IMR-90 (cell line): ENCODE results near the gene DCP2. TPM values are rescaled to one million over a fixed set of nuclear protein-coding genes. Genes with fewer than 3 reads are reported as not detected.
A peak's percentile ranks its signal among the peaks of the same experiment; 100 is the strongest.

Experiments
- ATAC-seq: fragments of 200-7000 bp; cut with Tn5 transposase; 2 replicates; pipeline ENCODE4 v1.9.1; 2020; ENCODE audit warnings: low read depth, mild to moderate bottlenecking, moderate library complexity
- BruUV-seq: library from RNA; stranded (reverse); fragments of 400-500 nt; replicated peaks from 2 replicates; lab custom pipeline; 2021; lab: Mats Ljungman, UMichigan
- CTCF ChIA-PET: fragments of 300-600 bp; formaldehyde crosslinking; extraction: SDS; loops from one replicate; lab custom pipeline; 2021; ENCODE audit warnings: antibody characterized with exemption; lab: Yijun Ruan, JAX
- POLR2A ChIA-PET: fragments of 300-600 bp; sonication (Branson Sonifier 250); formaldehyde crosslinking; loops from one replicate; lab custom pipeline; 2022; ENCODE audit warnings: antibody characterized with exemption; ENCODE audit not compliant: unreplicated experiment; lab: Charles Lee
- DNase-seq: peaks from one replicate; pipeline ENCODE4 v3.0.0; 2013
- H2AFZ ChIP-seq: replicated peaks from 2 replicates; pipeline ENCODE3; 2013; ENCODE audit warnings: low read length, mild to moderate bottlenecking; ENCODE audit not compliant: poor library complexity
- H2AK5ac ChIP-seq: 2 replicates; pipeline ENCODE4 v1.6.1; 2013; ENCODE audit warnings: low read depth, low read length, inconsistent platforms
- H2AK9ac ChIP-seq: replicated peaks from 2 replicates; pipeline ENCODE3; 2013; ENCODE audit warnings: mild to moderate bottlenecking, low read depth, low read length, moderate library complexity; ENCODE audit not compliant: poor library complexity
- H2BK120ac ChIP-seq: 2 replicates; pipeline ENCODE4 v1.6.1; 2013; ENCODE audit warnings: low read depth, low read length, inconsistent platforms
- H2BK15ac ChIP-seq: 3 replicates; pipeline ENCODE4 v1.6.1; 2013; ENCODE audit warnings: low read depth, low read length, inconsistent platforms
- H2BK20ac ChIP-seq: 2 replicates; pipeline ENCODE4 v1.6.1; 2013; ENCODE audit warnings: low read depth, mild to moderate bottlenecking, inconsistent platforms, low read length, moderate library complexity
- H2BK5ac ChIP-seq: 2 replicates; pipeline ENCODE4 v1.6.1; 2013; ENCODE audit warnings: mild to moderate bottlenecking, low read depth, low read length, inconsistent platforms; ENCODE audit not compliant: poor library complexity, severe bottlenecking
- H3K14ac ChIP-seq: replicated peaks from 2 replicates; pipeline ENCODE4 v1.6.1; 2013; ENCODE audit warnings: low read depth, low read length, inconsistent platforms
- H3K18ac ChIP-seq: 2 replicates; pipeline ENCODE4 v1.6.1; 2013; ENCODE audit warnings: low read depth, low read length, control low read depth
- H3K23ac ChIP-seq: 2 replicates; pipeline ENCODE4 v1.6.1; 2013; ENCODE audit warnings: low read depth, low read length, inconsistent platforms
- H3K27ac ChIP-seq: 2 replicates; pipeline ENCODE4 v1.5.1; 2013; ENCODE audit warnings: mild to moderate bottlenecking, control low read depth, low read length; ENCODE audit not compliant: insufficient read depth
- H3K27me3 ChIP-seq: 2 replicates; pipeline ENCODE4 v1.6.1; 2013; ENCODE audit warnings: low read length; ENCODE audit not compliant: control insufficient read depth, insufficient read depth
- H3K36me3 ChIP-seq: 2 replicates; pipeline ENCODE4 v1.6.1; 2013; ENCODE audit warnings: low read length, mixed read lengths; ENCODE audit not compliant: control insufficient read depth, insufficient read depth
- H3K4ac ChIP-seq: 2 replicates; pipeline ENCODE4 v1.6.1; 2013; ENCODE audit warnings: low read depth, low read length, inconsistent platforms
- H3K4me1 ChIP-seq: 2 replicates; pipeline ENCODE4 v1.6.1; 2013; ENCODE audit warnings: low read length, mixed read lengths; ENCODE audit not compliant: control insufficient read depth, insufficient read depth
- H3K4me2 ChIP-seq: 2 replicates; pipeline ENCODE4 v1.6.1; 2013; ENCODE audit warnings: low read depth, mild to moderate bottlenecking, control low read depth, low read length, moderate library complexity
- H3K4me3 ChIP-seq: 2 replicates; pipeline ENCODE4 v1.5.1; 2013; ENCODE audit warnings: low read depth, mild to moderate bottlenecking, control low read depth, low read length, moderate library complexity; ENCODE audit not compliant: insufficient read depth
- H3K56ac ChIP-seq: 2 replicates; pipeline ENCODE4 v1.6.1; 2013; ENCODE audit warnings: low read length, inconsistent platforms; ENCODE audit not compliant: insufficient read depth; ENCODE audit errors: extremely low read depth
- H3K79me1 ChIP-seq, 2 experiments: 2 replicates each; pipeline ENCODE4 v1.6.1; 2013; ENCODE audit warnings: low read length in 2 of 2, inconsistent platforms in 1 of 2, low read depth in 1 of 2
- H3K9ac ChIP-seq: 2 replicates; pipeline ENCODE4 v1.6.1; 2013; ENCODE audit warnings: low read depth, low read length, control low read depth
- H3K9me1 ChIP-seq: 2 replicates; pipeline ENCODE4 v1.6.1; 2013; ENCODE audit warnings: low read length, inconsistent platforms; ENCODE audit not compliant: insufficient read depth
- H3K9me3 ChIP-seq: 2 replicates; pipeline ENCODE4 v1.6.1; 2013; ENCODE audit warnings: low read length; ENCODE audit not compliant: control insufficient read depth, insufficient read depth
- H4K20me1 ChIP-seq: 2 replicates; pipeline ENCODE4 v1.6.1; 2013; ENCODE audit warnings: low read length, inconsistent platforms; ENCODE audit not compliant: insufficient read depth
- H4K5ac ChIP-seq: 2 replicates; pipeline ENCODE4 v1.6.1; 2013; ENCODE audit warnings: mild to moderate bottlenecking, low read depth, low read length, control low read depth
- H4K8ac ChIP-seq, 2 experiments: 2 replicates each; pipeline ENCODE4 v1.6.1; 2013; ENCODE audit warnings: low read depth in 2 of 2, low read length in 2 of 2, control low read depth in 1 of 2, inconsistent platforms in 1 of 2
- H4K91ac ChIP-seq: 2 replicates; pipeline ENCODE4 v1.6.1; 2013; ENCODE audit warnings: low read depth, low read length, inconsistent platforms; ENCODE audit not compliant: insufficient read depth
- BHLHE40 ChIP-seq: fragments of 150-350 bp; IDR thresholded peaks from 2 replicates; pipeline ENCODE4 v1.6.1; 2016; ENCODE audit warnings: mild to moderate bottlenecking, low read depth, low read length
- CEBPB ChIP-seq: IDR thresholded peaks from 2 replicates; pipeline ENCODE4 v1.6.1; 2012; ENCODE audit warnings: low read depth, low read length, improper control_type of control experiment
- CHD1 ChIP-seq: IDR thresholded peaks from 2 replicates; pipeline ENCODE4 v1.6.1; 2012; ENCODE audit warnings: low read depth, low read length, improper control_type of control experiment
- CTCF ChIP-seq: conservative IDR thresholded peaks from 2 replicates; pipeline ENCODE4 v1.5.1; 2012; ENCODE audit warnings: mild to moderate bottlenecking, low read depth, low read length, improper control_type of control experiment
- FOS ChIP-seq: fragments of 150-350 bp; IDR thresholded peaks from 2 replicates; pipeline ENCODE4 v1.6.1; 2016; ENCODE audit warnings: low read depth, low read length
- MAFK ChIP-seq: IDR thresholded peaks from 2 replicates; pipeline ENCODE4 v1.6.1; 2012; ENCODE audit warnings: low read depth, low read length, improper control_type of control experiment
- MAZ ChIP-seq: IDR thresholded peaks from 2 replicates; pipeline ENCODE4 v1.6.1; 2012; ENCODE audit warnings: low read depth, mild to moderate bottlenecking, low read length, improper control_type of control experiment, moderate library complexity, borderline replicate concordance
- MXI1 ChIP-seq: IDR thresholded peaks from 2 replicates; pipeline ENCODE4 v1.6.1; 2012; ENCODE audit warnings: low read depth, mild to moderate bottlenecking, low read length, moderate library complexity, borderline replicate concordance
- NFE2L2 ChIP-seq: fragments of 150-350 bp; IDR thresholded peaks from 2 replicates; pipeline ENCODE4 v1.6.1; 2016; ENCODE audit warnings: low read depth, mild to moderate bottlenecking, low read length
- POLR2A ChIP-seq: IDR thresholded peaks from 2 replicates; pipeline ENCODE4 v1.6.1; 2012; ENCODE audit warnings: mild to moderate bottlenecking, low read depth, low read length
- RAD21 ChIP-seq: IDR thresholded peaks from 2 replicates; pipeline ENCODE4 v1.6.1; 2012; ENCODE audit warnings: low read length, improper control_type of control experiment
- RCOR1 ChIP-seq: IDR thresholded peaks from 2 replicates; pipeline ENCODE4 v1.6.1; 2012; ENCODE audit warnings: mild to moderate bottlenecking, low read length, improper control_type of control experiment; ENCODE audit not compliant: insufficient replicate concordance
- RFX5 ChIP-seq: IDR thresholded peaks from 2 replicates; pipeline ENCODE4 v1.8.0; 2012; ENCODE audit warnings: low read depth, mild to moderate bottlenecking, low read length, moderate library complexity
- SMC3 ChIP-seq: fragments of 150-350 bp; IDR thresholded peaks from 2 replicates; pipeline ENCODE4 v1.6.1; 2016; ENCODE audit warnings: low read depth, mild to moderate bottlenecking, antibody characterized with exemption, low read length, moderate library complexity
- USF2 ChIP-seq: fragments of 150-350 bp; IDR thresholded peaks from 2 replicates; pipeline ENCODE4 v1.6.1; 2017; ENCODE audit warnings: mild to moderate bottlenecking, antibody characterized with exemption, low read length, low read depth
- WGBS, 2 experiments: methylation state at CpG; one replicate each; pipeline versions ENCODE4 v1.1.5 to v1.1.7; 2013; ENCODE audit warnings: missing lambda C conversion rate in 2 of 2; ENCODE audit not compliant: insufficient read length in 1 of 2; ENCODE audit errors: extremely low coverage in 2 of 2; 5-methylcytosine and 5-hydroxymethylcytosine counted together
- dilution Hi-C: fragments of 300-500 bp; cut with HindIII; formaldehyde crosslinking; loops from one replicate; pipeline ENCODE4 v1.14.3; 2018; ENCODE audit warnings: low sequenced_read_pairs; ENCODE audit not compliant: unreplicated experiment
- in situ Hi-C: fragments of 300-500 bp; cut with MboI; formaldehyde crosslinking; loops from 3 replicates; pipeline ENCODE4 v1.14.3; 2019; ENCODE audit warnings: low sequenced_read_pairs, inconsistent platforms, mixed read lengths
- intact Hi-C: fragments of 100-400 bp; cut with micrococcal nuclease; formaldehyde crosslinking; loops from 2 replicates; pipeline ENCODE4 v1.10.0; 2022
- polyA plus RNA-seq, 3 experiments: library from polyadenylated mRNA; depleted of rRNA; stranded (reverse); fragments of >200 nt; gene quantifications; 2 replicates each; pipeline ENCODE4 v1.2.3, GENCODE V29; 2012; ENCODE audit warnings: low replicate concordance in 1 of 3
- total RNA-seq: library from RNA; depleted of rRNA; stranded (reverse); fragments of >200 nt; gene quantifications from 2 replicates; pipeline ENCODE4 v1.2.3, GENCODE V29; 2012
- TF ChIP-seq, protein P1 (sequence below): fragments of 150-350 bp; IDR thresholded peaks from 2 replicates; pipeline ENCODE4 v1.6.1; 2016; ENCODE audit warnings: low read depth, mild to moderate bottlenecking, low read length, moderate library complexity, borderline replicate concordance

Gene DCP2
- total and polyA plus RNA-seq, 2 of the 4 experiments (the other 2 are of a cell fraction) = 6.9 to 18.6 TPM

DNA sequence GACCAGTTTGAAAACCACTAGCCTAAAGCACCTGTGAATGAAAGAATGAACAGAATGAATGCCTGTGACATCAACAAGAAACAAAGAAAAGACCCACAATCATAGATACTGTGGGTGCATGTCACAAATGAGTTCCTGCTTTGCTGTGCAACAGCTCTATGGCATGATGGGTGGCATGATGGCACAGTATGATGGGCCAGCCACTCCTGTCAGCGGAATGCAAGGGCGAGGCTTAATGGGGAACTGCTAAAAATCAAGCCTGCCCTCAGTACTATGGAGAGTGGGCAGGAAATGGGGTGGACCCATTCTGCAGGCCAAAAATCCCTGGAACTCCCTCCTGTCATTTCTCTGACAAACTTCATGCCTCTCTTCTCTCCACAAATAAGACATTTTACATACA is 89.0 kb downstream of the DCP2 start:
- Histone ChIP-seq H3K9ac (no peak overlapping the region), H3K4me2 (no peak overlapping the region), H2AK9ac (no peak overlapping the region), H3K27ac (no peak overlapping the region), H3K4ac (peak overlapping the region; percentile 14), H3K9me1 (peaks cover 26% of the 10 kb centered on the region), H4K20me1 (no peaks in the 10 kb centered on the region), H3K4me3 (no peak overlapping the region), H3K79me1 (peaks cover 0 to 6% of the 10 kb centered on the region in 2 experiments; a peak in 2 of 4 replicates), H4K91ac (no peak overlapping the region), H3K14ac (no peak overlapping the region), H3K18ac (no peak overlapping the region), H2BK5ac (no peak overlapping the region), H2BK120ac (no peak overlapping the region), H4K5ac (no peak overlapping the region), H3K36me3 (peaks cover 41% of the 10 kb centered on the region), H3K23ac (no peak overlapping the region), H2BK20ac (no peak overlapping the region), H3K4me1 (peaks cover 24% of the 10 kb centered on the region), H3K9me3 (no peaks in the 10 kb centered on the region), H4K8ac (no peak overlapping the region), H2AK5ac (no peak overlapping the region), H3K56ac (no peak overlapping the region), H3K27me3 (no peaks in the 10 kb centered on the region), H2BK15ac (0 out of 3 replicates have a peak overlapping the region, but pooled peaks have one; percentile 16), H2AFZ (no peak overlapping the region)
- POLR2A ChIA-PET = no interaction called here
- WGBS, 2 experiments = no CpG with 5 or more reads among the region's 2 CpGs
- intact Hi-C loops = loop anchor here (5.0 to 10.0 kb wide), 2 partner anchors 207 to 229 kb away; no protein-coding TSS in a partner anchor
- TF ChIP-seq NFE2L2 = no peak
- no peak for TF ChIP-seq RAD21
- TF ChIP-seq, protein P1, sequence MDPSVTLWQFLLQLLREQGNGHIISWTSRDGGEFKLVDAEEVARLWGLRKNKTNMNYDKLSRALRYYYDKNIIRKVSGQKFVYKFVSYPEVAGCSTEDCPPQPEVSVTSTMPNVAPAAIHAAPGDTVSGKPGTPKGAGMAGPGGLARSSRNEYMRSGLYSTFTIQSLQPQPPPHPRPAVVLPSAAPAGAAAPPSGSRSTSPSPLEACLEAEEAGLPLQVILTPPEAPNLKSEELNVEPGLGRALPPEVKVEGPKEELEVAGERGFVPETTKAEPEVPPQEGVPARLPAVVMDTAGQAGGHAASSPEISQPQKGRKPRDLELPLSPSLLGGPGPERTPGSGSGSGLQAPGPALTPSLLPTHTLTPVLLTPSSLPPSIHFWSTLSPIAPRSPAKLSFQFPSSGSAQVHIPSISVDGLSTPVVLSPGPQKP = no peak
- TF ChIP-seq USF2 = no peak
- TF ChIP-seq POLR2A = no peak
- TF ChIP-seq FOS = no peak
- TF ChIP-seq BHLHE40 = no peak
- no peak for TF ChIP-seq MAFK
- no peak for TF ChIP-seq SMC3
- TF ChIP-seq CEBPB = no peak
- TF ChIP-seq CTCF = no peak
- no peak for TF ChIP-seq MXI1
- no peak for TF ChIP-seq MAZ
- TF ChIP-seq CHD1 = no peak
- no peak for TF ChIP-seq RCOR1
- TF ChIP-seq RFX5 = no peak
- CTCF ChIA-PET = interaction anchor here (1.2 kb wide), 1 partner anchor 45 kb away, joined by 3 read pairs; no protein-coding TSS in a partner anchor
- dilution Hi-C loops = no loop called here
- ATAC-seq (no peak), DNase-seq (no peak)
- no TSS peak for BruUV-seq
- in situ Hi-C loops = no loop called here
